K562 (cell line): ENCODE data around the gene ERP27.

Source experiments
- BRF1 ChIP-seq: IDR thresholded peaks from 3 replicates; pipeline ENCODE4 v1.6.1; 2011; ENCODE audit warnings: borderline replicate concordance, mild to moderate bottlenecking; ENCODE audit not compliant: insufficient read length; ENCODE audit errors: extremely low read depth
- ELF1 ChIP-seq: fragments of 200-800 bp; sonication (Bioruptor generic); IDR thresholded peaks from 2 replicates; pipeline ENCODE4 v1.6.1; 2016; ENCODE audit warnings: missing genetic modification characterization, missing compliant biosample characterization
- EP300 ChIP-seq: IDR thresholded peaks from 2 replicates; pipeline ENCODE4 v1.6.1; 2012; ENCODE audit warnings: low read length, improper control_type of control experiment
- RBM39 ChIP-seq: fragments of 200-400 bp; formaldehyde crosslinking; optimal IDR thresholded peaks from 2 replicates; pipeline ENCODE3; 2018; ENCODE audit warnings: low read depth, low read length
- XRCC5 ChIP-seq: fragments of 200-400 bp; formaldehyde crosslinking; IDR thresholded peaks from 2 replicates; pipeline ENCODE4 v1.6.1; 2017; ENCODE audit warnings: low read depth, mild to moderate bottlenecking, low read length
- YY1 ChIP-seq, 3 experiments: IDR thresholded peaks; 2 replicates each; pipeline ENCODE4 v1.6.1; 2011; ENCODE audit warnings: low read length in 2 of 3, mild to moderate bottlenecking in 2 of 3, moderate library complexity in 2 of 3, borderline replicate concordance in 1 of 3, control low read depth in 1 of 3, low read depth in 1 of 3; ENCODE audit not compliant: insufficient read depth in 3 of 3, insufficient replicate concordance in 2 of 3, control insufficient read depth in 1 of 3, insufficient read length in 1 of 3; ENCODE audit errors: extremely low read depth in 1 of 3
- ZZZ3 ChIP-seq: fragments of 450-650 bp; IDR thresholded peaks from 2 replicates; pipeline ENCODE4 v1.6.1; 2016; ENCODE audit warnings: antibody characterized with exemption, mild to moderate bottlenecking, moderate library complexity

DNA sequence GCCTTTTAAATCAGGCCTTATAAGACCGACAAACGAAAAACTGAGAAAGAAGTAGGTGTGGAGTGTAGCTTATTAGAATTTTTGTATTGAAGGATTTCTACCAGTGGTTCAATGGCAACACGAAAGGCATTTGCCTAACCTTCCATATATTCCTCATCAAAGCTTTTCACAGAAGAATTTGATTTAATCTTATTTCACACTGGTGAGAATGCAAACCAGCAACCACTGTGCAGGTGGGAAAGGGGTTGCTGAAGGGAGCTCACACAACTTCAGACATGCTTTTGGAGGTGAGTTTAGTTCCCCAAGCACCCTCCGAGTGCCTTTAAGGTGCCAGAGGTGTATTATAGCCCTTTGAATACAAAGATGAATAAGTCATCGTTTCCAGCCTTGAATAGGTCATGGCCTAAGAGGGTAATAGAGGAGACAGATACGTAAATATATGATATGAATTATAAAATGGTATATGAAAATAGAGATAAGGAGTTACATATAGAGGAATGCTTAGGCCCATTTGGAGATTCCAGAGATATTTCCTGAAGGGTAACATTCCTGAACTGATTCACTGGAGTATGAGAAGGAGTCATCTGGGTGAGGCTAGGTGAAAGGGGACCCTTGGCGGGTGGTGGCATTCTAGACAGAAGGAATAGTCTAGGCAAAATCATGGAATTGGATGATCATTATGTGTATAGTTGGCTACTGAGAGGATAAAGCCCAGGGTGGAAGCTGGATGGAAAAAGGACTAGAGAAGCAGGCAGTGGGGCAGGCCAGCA, 6.4 kb downstream of the ERP27 start:
- no peak for TF ChIP-seq RBM39
- TF ChIP-seq BRF1 = no peak
- TF ChIP-seq EP300 = no peak
- TF ChIP-seq XRCC5 = no peak
- TF ChIP-seq YY1 (IDR thresholded peaks at IDR 0.05; ENCODE audit: borderline replicate concordance in 1 of 3, control insufficient read depth in 1 of 3, extremely low read depth in 1 of 3, insufficient read depth in 3 of 3, insufficient read length in 1 of 3, insufficient replicate concordance in 2 of 3, low read depth in 1 of 3, low read length in 2 of 3) = no peak
- no peak for TF ChIP-seq ZZZ3
- no peak for TF ChIP-seq ELF1 (tag)
